H1 (cell line): ENCODE measurements around the gene NMRK2. TPM values are rescaled to one million over a fixed set of nuclear protein-coding genes. Genes with fewer than 3 reads are reported as not detected.

Experiments used
- BRCA1 ChIP-seq: IDR thresholded peaks from 2 replicates; pipeline ENCODE4 v1.6.1; 2012; ENCODE audit warnings: low read depth, low read length, improper control_type of control experiment
- CHD1 ChIP-seq: IDR thresholded peaks from 2 replicates; pipeline ENCODE4 v1.6.1; 2012; ENCODE audit warnings: low read depth, low read length, improper control_type of control experiment
- JUN ChIP-seq: IDR thresholded peaks from 2 replicates; pipeline ENCODE4 v1.6.1; 2011; ENCODE audit warnings: low read depth, mild to moderate bottlenecking, improper control_type of control experiment, low read length
- JUND ChIP-seq: IDR thresholded peaks from 2 replicates; pipeline ENCODE4 v1.6.1; 2011; ENCODE audit warnings: mild to moderate bottlenecking, improper control_type of control experiment, low read length
- POU5F1 ChIP-seq: IDR thresholded peaks from 2 replicates; pipeline ENCODE4 v1.6.1; 2011; ENCODE audit warnings: low read depth, mild to moderate bottlenecking, low read length, moderate library complexity
- RFX5 ChIP-seq: IDR thresholded peaks from 2 replicates; pipeline ENCODE4 v1.6.1; 2011; ENCODE audit warnings: low read depth, low read length, improper control_type of control experiment, borderline replicate concordance
- SAP30 ChIP-seq: fragments of 300-600 bp; sonication (generic); IDR thresholded peaks from 2 replicates; pipeline ENCODE4 v1.7.1; 2012; ENCODE audit warnings: low read length, moderate library complexity, mild to moderate bottlenecking, inconsistent platforms; ENCODE audit not compliant: insufficient read depth, insufficient replicate concordance
- TCF12 ChIP-seq: IDR thresholded peaks from 2 replicates; pipeline ENCODE4 v1.6.1; 2011; ENCODE audit warnings: low read depth, mild to moderate bottlenecking, low read length
- polyA plus RNA-seq, 7 experiments: library from polyadenylated mRNA; depleted of rRNA in 3 of 7; stranded (reverse) in 5 of 7; unstranded in 2 of 7; fragments of >200 nt in 5 of 7; fragments of 200-250 nt in 2 of 7; gene quantifications; 1 replicate in 5 of 7; 2 replicates in 1 of 7; 4 replicates in 1 of 7; pipeline versions ENCODE4 v1.2.1 to v1.2.3, GENCODE V29; 2011 to 2013; ENCODE audit warnings: missing spikeins in 2 of 7, mixed read lengths in 2 of 7
- total RNA-seq: library from RNA; stranded (reverse); fragmentation: NEBNext Ultra II Directional; extraction: Animal tissue kit (Norgen Biotek cat#: 25700); gene quantifications from 2 replicates; pipeline ENCODE4 v1.2.1, GENCODE V29; 2021

The NMRK2 gene
- total and polyA plus RNA-seq, 2 of the 8 experiments (the other 6 are each of a cell fraction or from before 2014, with no cell fraction given): 87.4 to 206 TPM

DNA sequence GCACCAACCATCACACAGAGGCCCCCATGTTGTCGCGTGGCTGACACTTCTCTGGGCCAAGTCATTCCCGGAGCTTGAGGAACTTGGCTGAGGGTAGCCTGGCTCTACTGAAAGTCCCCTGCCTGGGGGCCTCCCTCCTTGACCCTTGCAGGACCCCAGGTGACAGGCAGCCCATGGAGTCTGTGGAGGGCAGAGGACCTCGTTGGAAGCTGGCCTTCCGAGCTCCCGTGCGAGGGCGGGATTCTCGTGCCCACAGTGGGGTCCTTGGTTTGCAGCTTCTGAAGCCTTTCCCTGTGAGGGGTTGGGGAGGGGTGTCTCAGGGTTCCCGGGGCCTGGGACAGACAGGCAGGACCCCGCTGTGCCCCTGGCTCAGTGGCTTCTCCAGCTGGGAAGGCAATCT is 16.4 kb downstream of the NMRK2 start (continued):
- TF ChIP-seq RFX5 (no peak), JUND (no peak), TCF12 (no peak), SAP30 (no peak), POU5F1 (no peak), BRCA1 (no peak), JUN (no peak), CHD1 (no peak)
